GM21529 (cell line): Measurements from ENCODE around the gene CD27.
"Not testable (repeated sequence)": the region's sequence is repeated elsewhere in the genome, so short reads cannot be mapped to it uniquely, and the experiment has no call there.

Experiments
- ATAC-seq: cut with Tn5 transposase; IDR thresholded peaks from one replicate; pipeline ENCODE4 v1.9.1; 2021; ENCODE audit not compliant: unreplicated experiment

The CD27 gene

DNA sequence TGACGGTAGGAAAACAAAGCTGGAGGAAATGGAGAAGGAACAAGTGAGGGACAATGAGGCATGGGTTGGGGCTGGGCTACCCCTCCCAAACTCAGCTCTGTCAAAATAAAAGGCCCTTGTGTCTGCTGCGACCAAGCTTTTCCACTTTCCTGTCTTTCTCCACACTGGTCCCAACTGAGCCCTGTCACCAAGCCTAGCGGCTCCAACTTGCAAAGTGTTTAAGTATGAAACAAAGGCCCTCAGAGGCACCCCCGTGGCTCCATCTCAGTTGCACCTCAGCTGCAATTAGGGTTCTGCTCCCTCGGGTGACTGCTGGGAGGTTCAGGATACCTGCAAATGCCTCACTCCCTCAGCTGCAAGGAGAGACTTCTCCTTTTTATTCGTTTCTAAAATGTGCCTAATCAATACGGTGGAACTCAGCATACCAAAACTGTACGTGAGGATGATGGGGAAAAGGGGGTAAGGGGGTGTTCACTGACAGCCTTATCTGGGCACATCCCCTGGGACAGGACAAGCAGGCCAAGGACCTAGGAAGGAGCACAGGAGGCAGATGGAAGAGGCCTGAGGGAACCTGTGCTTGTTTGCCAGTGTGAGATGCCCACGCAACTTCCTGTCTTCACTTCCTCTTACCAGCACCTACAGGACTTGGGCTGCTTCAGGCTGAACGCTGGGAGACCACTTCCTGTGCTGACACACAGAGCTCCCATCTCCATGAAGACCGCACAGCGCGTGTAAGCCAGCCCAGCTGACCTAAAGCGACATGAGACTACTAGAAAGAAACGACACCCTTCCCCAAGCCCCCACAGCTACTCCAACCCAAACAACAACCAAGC is 16.9 kb downstream of the CD27 start:
- peak; percentile 81 for ATAC-seq

DNA sequence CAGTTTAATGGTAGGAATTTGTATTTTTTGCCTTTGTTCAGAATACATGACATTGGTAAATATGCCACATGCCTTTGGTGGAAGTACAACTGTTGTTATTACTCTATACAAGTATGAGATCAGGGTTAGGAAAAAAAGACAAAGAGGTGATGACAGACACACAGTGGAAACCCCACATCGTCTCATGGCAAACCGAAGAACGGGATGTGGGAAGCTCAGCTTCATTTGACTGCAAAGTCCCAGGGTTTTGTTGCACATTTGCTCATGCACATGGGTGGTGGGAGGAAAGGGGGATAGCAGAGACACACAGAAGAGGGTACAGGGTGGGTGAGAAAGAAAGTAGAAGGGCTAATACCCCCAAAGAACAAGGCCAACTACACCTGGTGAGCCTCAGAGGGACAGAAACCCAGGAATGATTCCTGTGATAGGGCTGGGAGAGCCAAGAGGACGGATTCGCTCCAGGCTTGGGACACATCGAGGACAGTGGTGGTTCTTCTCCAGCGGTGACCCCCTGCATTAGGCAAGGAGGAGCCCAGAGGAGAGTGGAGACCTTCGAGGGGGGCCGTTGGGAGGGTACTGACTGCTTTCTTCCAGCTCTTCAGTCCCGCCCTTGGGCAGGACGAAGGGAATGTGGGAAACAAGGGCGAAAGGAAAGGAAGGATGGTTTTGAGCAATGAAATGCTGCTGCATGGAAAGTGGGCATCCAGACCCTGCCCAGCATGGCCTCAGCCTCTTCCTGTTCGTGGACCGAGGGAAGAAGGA is 17.7 kb downstream of the CD27 start:
- no peak for ATAC-seq

DNA sequence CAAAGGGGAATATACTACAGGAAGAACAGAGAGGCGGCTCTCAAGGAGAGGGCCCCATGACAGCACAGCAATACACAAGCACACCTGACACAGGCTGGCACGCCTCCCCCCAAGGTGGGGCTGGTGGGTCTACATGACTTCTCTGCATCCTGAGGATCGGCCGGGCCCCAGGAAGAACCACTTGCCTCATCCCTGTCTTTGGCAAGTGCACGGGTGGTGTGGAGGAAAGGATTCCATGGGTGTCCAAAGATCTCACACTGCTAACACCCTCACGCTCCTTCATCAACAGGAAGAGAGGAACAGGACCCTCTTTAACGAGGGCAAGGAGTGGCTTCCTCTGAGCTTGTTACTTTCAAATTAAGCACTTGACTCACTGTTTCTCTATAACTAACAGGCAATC is 18.5 kb downstream of the CD27 start:
- ATAC-seq: no peak

DNA sequence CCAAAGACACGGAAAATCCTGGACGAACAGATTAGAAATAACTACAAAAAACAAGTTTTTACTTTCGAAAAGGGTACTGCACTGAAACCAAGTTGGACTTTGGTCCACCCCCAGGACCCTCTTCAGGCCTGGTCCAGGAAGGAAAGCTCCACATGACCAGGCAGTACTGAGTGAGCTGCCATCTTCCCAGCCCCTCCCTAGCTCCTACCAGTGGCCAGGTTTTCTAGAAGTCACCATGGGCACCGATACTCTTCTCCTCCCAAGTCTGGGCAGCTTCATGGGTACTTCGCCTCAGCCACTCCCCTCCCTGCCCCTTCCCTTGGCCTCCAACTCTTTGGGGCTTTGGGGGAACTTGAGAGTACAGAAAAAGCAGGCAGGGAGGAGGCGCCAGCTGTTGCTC is 19.1 kb downstream of the CD27 start:
- ATAC-seq: no peak

DNA sequence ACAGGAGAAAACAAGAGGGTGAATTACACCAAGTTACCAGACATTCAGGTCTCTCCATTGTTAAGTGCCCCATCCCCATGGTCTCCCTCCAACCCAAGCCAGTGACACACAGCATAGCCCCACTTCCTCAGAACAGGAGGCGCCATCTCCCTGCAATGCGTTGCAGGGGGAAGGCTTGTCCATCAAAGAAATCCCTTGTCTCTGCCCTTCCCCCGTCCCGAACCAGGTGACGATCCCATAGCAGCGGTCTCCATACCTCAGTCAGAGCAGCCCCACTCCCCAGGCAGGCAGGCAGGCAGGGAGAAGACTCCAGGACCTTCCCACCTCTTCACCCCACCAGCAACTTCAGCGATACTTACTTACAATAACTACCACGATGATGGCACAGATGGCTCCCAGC is 19.8 kb downstream of the CD27 start:
- ATAC-seq: no peak

DNA sequence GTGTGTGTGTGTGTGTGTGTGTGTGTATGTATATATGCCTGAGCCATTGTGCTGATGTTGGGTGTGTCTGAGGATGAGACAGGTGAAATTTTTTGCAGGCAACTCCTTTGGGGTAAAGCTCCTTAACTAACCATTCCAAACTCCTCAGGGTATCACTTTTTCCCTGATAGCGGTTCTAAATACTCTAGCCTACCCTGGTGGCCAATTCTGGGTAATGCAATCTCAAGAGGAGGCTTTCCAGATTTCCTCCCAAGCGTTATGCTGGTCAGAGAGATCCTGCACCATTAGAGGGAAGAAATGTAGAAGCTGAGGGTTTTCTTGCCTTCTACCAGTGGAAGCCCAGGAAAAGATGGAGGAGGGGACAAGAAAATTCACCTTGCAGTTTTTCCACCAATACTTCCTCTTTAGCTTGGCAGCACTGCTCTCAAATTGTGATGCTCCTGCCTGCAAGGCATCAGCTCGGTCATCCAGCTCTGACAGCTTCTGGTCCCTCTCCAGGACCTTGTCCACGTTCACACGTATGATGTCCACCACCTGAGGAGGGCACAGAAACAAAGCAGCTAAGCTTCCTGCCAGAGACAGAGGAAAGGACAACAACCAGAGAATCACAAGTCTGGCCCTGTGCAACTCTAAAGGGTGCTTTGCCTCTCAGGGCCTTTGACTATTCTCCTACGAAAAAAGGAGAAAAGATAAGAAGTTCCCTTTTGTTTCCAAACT is 20.9 kb downstream of the CD27 start:
- no peak for ATAC-seq

DNA sequence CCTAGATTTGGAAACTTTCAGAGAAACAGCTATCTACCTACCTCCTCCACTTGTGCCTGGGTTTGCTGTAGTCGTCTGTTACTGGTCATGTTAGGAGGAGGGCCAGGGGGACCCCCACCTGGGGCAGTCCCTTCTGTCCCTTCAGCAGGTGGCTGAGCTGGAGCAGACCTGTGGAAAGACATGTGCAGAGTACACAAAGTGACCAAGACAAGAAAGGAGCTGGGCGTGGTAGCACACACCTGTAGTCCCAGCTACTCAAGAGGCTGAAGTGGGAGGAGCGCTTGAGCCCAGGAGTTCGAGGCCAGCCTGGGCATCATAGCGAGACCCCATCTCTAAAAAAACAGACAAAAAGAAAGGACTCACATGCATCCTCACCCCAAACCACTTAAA is 21.4 kb downstream of the CD27 start:
- ATAC-seq: no peak

DNA sequence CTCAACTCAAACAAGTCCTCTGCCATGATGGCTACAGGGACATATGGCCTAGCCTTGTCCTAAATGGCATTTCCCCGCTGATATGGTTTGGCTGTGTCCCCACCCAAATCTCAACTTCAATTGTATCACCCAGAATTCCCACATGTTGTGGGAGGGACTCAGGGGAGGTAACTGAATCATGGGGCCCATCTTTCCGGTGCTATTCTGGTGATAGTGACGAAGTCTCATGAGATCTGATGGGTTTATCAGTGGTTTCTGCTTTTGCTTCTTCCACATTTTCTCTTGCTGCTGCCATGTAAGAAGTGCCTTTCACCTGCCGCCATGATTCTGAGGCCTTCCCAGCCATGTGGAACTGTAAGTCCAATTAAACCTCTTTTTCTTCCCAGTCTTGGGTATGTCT is 22.0 kb downstream of the CD27 start:
- not testable (repeated sequence) for ATAC-seq

DNA sequence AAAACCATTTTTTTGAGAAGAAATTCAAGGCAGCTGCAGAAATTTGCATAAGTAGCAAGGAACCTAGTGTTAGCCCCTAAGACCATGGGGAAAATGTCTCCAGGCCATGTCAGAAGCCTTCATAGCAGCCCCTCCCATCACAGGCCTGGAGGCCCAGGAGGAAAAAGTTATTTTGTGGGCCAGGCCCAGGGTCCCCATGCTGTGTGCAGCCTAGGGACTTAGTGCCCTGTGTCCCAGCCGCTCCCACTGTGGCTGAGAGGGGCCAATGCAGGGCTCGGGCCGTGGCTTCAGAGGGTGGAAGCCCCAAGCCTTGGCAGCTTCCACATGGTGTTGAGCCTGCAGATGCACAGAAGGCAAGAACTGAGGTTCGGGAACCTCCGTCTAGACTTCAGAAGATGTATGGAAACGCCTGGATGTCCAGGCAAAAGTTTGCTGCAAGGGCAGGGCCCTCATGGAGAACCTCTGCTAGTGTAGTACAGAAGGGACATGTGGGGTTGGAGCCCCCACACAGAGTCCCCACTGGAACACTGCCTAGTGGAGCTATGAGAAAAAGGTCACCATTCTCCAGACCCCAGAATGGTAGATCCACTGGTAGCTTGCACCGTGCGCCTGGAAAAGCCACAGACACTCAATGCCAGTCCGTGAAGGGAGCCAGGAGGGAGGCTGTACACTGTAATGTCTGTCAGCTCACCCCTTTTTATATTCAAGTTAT is 23.0 kb downstream of the CD27 start:
- not testable (repeated sequence) for ATAC-seq

DNA sequence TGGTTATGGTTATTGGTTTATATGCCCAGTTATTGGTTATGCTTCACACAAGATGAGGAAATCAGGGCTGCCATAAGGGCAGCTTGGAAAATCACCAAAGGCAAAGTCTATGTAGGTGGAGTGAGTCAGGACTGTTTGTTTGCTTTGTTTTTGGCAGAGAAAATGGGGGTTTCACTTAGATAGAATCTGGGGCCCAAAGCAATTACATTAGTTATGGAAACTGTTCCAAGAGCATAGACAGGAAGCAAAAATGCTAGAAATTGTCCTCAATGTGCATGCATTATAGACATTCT is 23.5 kb downstream of the CD27 start:
- ATAC-seq: no peak

DNA sequence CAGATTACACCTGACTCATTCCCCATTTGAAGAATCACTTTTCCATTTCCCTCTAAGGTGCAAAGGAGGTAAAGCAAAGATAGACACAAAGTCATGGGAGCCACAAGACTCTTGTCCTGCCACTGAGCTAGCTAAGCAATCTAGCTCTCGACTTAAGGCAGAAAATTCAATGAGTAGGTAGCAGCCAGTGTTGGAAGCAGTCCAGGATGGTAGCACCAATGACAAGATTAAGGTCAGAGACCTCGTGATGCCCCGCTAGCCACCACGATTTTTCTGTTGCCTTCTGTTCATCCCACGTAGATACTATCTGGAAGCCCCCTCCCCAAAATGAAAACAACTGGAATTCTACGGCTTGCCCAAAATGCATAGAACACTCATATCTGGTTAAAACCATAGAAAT is 24.3 kb downstream of the CD27 start:
- ATAC-seq: no peak

DNA sequence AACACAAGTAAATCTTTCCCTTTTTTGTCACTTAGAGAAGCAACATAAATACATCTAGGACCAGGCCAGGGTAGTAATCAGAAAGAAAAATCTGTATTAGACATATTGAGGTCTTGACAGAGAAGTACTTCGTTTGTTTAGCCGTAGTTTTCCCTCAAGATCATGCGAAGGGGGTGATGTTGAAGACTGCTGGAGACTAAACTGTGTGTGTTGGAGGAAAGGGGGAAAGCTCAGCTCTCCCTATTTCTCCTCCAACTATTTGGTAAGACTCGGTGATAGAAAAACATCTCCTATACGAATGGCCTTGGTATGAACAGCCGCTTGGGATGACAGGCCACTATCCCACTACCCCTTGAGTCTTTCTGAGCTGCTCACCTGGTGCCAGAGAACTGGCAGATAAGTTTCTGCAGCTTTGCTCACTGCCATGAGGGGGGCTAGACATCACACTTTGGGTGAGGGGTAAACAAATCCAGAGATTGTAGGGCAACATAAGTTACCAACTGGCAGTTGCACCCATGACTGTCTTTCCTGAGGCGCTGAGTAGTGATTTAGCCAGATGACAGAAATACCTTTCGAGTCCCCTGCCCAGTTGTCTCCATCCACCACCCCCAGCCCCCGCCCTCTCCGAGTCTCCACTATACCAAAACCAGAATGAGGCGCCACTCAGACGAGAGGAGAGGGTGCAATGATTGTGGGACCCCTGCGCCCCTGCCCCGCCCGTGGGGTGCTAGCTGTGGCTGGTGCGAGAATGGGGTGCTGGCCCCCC is 25.0 kb downstream of the CD27 start:
- no peak for ATAC-seq

DNA sequence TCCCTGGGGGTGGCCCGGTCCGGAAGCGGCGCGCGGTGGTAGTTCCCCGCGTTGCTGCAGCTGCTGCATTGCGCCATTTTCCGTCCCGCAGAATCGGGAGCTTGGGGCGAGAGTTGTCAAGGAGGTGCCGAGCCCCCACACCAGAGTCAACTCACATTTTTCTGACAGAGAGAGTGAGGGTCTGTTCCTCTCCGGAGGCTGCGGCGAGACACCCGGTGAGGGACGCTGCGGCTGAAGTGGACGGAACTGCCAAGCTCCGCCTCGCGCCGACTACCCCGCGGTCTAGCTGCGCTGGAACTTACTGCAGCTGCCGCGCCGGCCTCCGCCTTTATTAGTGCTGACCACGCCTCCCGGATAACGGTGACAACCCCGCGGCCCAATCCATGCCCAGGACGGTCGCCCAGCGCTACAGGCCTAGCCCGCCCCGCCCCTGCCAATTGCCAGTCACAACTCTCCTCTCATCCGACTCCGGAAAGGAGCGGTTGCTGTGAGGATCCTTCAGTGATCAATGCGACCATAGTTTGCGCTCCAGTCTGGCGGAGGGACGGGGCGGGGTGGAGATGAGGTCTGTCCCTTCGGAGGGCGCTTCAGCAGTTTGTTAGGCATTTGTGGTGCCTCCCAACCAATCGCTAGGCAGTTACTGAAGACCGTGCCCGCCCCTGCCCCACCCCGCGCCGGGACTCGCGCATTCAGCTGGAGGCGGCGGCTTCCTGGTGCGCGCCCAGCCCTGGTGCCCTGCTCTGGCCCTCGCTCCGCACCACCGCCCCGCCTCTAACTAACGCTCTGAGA is 25.8 kb downstream of the CD27 start, which contains the start of gene VAMP1:
VAMP1 (minus strand) TSS at position 303 of the 789 bp plus-strand sequence; CDS start at position 157, 146 bp downstream.
- ATAC-seq: peak; percentile 86

DNA sequence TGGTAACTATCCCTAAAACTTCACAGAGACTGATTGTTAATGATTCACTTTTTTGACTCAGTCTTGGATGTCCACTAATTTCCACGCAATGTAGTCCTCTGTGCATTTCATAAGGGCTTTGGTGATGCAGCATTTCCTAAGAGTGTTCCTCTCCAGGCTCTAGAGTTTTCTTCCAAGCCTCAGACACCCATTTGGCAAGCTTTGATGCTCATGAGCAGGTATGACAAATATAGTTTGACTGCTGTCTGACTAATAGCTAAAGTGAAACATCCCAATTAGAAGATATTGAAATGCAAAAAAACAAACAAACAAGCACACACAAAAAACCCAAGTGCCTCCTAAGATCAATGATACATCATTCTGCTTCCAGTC is 27.2 kb downstream of the CD27 start:
- ATAC-seq: no peak

DNA sequence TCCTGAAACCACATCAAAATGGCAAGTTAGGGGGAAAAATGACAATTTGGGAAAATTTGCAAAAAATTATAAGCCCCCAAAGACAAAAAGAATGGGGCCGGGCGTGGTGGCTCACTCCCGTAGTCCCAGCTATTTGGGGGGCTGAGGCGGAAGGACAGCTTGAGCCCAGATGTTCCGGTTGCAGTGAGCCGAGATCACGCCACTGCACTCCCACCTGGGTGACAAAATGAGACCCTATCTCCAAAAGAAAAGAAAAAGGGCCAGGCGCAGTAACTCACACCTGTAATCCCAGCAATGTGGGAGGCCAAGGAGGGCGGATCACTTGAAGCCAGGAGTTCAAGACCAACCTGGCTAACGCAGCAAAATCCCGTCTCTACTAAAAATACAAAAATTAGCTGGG is 27.7 kb downstream of the CD27 start:
- ATAC-seq: no peak

DNA sequence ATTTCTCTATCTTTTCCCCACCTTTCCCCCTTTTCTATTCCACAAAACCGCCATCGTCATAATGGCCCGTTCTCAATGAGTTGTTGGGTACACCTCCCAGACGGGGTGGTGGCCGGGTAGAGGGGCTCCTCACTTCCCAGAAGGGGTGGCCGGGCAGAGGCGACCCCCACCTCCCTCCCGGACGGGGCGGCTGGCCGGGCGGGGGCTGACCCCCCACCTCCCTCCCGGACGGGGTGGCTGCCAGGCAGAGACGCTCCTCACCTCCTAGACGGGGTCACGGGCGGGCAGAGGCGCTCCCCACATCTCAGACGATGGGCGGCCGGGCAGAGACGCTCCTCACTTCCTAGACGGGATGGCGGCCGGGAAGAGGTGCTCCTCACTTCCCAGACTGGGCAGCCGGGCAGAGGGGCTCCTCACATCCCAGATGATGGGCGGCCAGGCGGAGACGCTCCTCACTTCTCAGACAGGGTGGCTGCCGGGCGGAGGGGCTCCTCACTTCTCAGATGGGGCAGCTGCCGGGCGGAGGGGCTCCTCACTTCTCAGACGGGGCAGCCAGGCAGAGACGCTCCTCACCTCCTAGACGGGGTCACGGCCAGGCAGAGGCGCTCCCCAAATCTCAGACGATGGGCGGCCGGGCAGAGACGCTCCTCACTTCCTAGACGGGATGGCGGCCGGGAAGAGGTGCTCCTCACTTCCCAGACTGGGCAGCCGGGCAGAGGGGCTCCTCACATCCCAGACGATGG is 30.6 kb downstream of the CD27 start:
- not testable (repeated sequence) for ATAC-seq

DNA sequence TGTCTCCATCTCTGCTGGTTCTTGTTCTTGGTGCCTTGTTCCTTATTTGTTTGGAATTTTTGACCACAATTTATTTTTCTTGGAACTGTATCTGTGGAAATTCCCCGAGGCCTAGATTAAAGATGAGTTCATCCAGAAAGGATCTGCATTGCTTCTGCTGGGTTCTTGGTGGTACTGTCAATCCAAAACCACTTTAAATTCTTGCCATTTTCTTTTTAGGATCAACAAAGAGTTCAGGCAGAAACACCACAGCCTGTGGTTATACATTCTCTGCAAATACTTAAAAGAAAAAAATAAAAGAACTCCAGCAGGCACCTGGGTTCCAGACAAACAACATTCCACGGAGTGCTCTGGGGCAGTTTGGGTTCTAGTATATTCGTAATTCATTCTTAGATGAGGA is 31.7 kb downstream of the CD27 start:
- no peak for ATAC-seq

DNA sequence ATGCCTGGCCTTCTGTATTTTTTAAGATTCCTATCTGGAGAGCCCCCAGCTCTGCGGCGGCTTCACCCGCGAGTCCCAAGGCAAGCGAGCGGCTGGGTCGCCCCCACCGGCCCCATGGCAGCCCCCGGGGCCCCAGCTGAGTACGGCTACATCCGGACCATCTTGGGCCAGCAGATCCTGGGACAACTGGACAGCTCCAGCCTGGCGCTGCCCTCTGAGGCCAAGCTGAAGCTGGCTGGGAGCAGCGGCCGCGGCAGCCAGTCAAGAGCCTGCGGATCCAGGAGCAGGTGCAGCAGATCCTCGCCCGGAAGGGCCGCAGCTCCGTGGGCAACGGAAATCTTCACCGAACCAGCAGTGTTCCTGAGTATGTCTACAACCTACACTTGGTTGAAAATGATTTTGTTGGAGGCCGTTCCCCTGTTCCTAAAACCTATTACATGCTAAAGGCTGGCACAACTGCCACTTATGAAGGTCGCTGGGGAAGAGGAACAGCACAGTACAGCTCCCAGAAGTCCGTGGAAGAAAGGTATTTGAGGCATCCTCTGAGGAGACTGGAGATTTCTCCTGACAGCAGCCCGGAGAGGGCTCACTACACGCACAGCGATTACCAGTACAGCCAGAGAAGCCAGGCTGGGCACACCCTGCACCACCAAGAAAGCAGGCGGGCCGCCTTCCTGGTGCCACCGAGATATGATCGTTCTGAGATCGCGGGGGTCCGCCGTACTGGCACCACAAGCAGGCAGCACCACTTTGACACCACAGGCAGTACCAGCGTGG is 33.0 kb downstream of the CD27 start:
- ATAC-seq: not testable (repeated sequence)
